Mesenteric fat pad (tissue), 1 donor: ENCODE data around the gene RDH14. TPM values are rescaled to one million over a fixed set of nuclear protein-coding genes. Genes with fewer than 3 reads are reported as not detected.

ENCODE experiments used
- DNase-seq: peaks from one replicate; pipeline ENCODE4 v3.0.0-alpha.2; 2020; ENCODE audit warnings: low spot score
- long read RNA-seq: library from polyadenylated mRNA; unstranded; transcript quantifications from one replicate; pipeline ENCODE4 v2.0.0, GENCODE V29; 2020
- total RNA-seq: library from RNA; stranded (reverse); fragmentation: NEBNext Ultra II Directional; extraction: Animal tissue kit (Norgen Biotek cat#: 25700); gene quantifications from one replicate; pipeline ENCODE4 v1.2.1, GENCODE V29; 2021
- donor health status: DM: yes; HTN: yes; CAD: no.

Gene RDH14
- 24.3 TPM for total RNA-seq
- long read RNA-seq, transcript RDH14-201 (2 exons, 1,587 nt): major isoform, 25 of 28 reads
- long read RNA-seq, partial matches to known transcripts: 0 of 28 reads
- long read RNA-seq, other reads (novel, unspliced or antisense): 1 of 28 reads

GRCh38 chr2:18560031-18560796 is at the start of gene RDH14:
Gene RDH14, minus strand, starts transcription at chr2:18560653. Its CDS starts 81 bp downstream, at chr2:18560572.
- DNase-seq: peak; percentile 96

GRCh38 chr2:18610090-18610489 is 49.6 kb upstream of the RDH14 start:
- no peak for DNase-seq

- DNase-seq: no peak
Measured at GRCh38 chr2:18605115-18605514, 44.7 kb upstream of the RDH14 start.

GRCh38 chr2:18604531-18604885 is 44.1 kb upstream of the RDH14 start:
- DNase-seq: no peak

GRCh38 chr2:18603854-18604530 is 43.5 kb upstream of the RDH14 start:
- no peak for DNase-seq

GRCh38 chr2:18602298-18602697 is 41.8 kb upstream of the RDH14 start:
- DNase-seq: no peak

GRCh38 chr2:18600255-18600613 is 39.8 kb upstream of the RDH14 start:
- DNase-seq: no peak

- no peak for DNase-seq
Measured at GRCh38 chr2:18599509-18600254, 39.2 kb upstream of the RDH14 start.

GRCh38 chr2:18598848-18599484 is 38.5 kb upstream of the RDH14 start:
- no peak for DNase-seq

GRCh38 chr2:18597618-18598017 is 37.2 kb upstream of the RDH14 start:
- DNase-seq: no peak

GRCh38 chr2:18596993-18597392 is 36.5 kb upstream of the RDH14 start:
- no peak for DNase-seq

- no peak for DNase-seq
Measured at GRCh38 chr2:18593496-18593895, 33.0 kb upstream of the RDH14 start.

- no peak for DNase-seq
Measured at GRCh38 chr2:18592372-18592771, 31.9 kb upstream of the RDH14 start.

- no peak for DNase-seq
Measured at GRCh38 chr2:18589354-18589753, 28.9 kb upstream of the RDH14 start, which contains the start of gene NT5C1B. Gene NT5C1B, minus strand, starts transcription at chr2:18589569. Its CDS starts 101 bp downstream, at chr2:18589468.

- DNase-seq: no peak
Measured at GRCh38 chr2:18588802-18589201, 28.3 kb upstream of the RDH14 start.

- DNase-seq: no peak
Measured at GRCh38 chr2:18588049-18588448, 27.6 kb upstream of the RDH14 start.

GRCh38 chr2:18585526-18585925 is 25.1 kb upstream of the RDH14 start:
- DNase-seq: no peak

- DNase-seq: no peak
Measured at GRCh38 chr2:18584608-18584954, 24.1 kb upstream of the RDH14 start.

- DNase-seq: no peak
Measured at GRCh38 chr2:18583905-18584607, 23.6 kb upstream of the RDH14 start.

GRCh38 chr2:18580606-18581005 is 20.2 kb upstream of the RDH14 start:
- DNase-seq: no peak

GRCh38 chr2:18578033-18578432 is 17.6 kb upstream of the RDH14 start:
- no peak for DNase-seq
